NCI-H345 (cell line): Measurements from ENCODE around the gene NFIL3.
"Not testable (repeated sequence)": the region's sequence is repeated elsewhere in the genome, so short reads cannot be mapped to it uniquely, and the experiment has no call there.

ENCODE experiments used
- DNase-seq: peaks from one replicate; lab custom pipeline; 2025; lab: John Stamatoyannopoulos, UW

NFIL3 gene, protein sequence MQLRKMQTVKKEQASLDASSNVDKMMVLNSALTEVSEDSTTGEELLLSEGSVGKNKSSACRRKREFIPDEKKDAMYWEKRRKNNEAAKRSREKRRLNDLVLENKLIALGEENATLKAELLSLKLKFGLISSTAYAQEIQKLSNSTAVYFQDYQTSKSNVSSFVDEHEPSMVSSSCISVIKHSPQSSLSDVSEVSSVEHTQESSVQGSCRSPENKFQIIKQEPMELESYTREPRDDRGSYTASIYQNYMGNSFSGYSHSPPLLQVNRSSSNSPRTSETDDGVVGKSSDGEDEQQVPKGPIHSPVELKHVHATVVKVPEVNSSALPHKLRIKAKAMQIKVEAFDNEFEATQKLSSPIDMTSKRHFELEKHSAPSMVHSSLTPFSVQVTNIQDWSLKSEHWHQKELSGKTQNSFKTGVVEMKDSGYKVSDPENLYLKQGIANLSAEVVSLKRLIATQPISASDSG

DNA sequence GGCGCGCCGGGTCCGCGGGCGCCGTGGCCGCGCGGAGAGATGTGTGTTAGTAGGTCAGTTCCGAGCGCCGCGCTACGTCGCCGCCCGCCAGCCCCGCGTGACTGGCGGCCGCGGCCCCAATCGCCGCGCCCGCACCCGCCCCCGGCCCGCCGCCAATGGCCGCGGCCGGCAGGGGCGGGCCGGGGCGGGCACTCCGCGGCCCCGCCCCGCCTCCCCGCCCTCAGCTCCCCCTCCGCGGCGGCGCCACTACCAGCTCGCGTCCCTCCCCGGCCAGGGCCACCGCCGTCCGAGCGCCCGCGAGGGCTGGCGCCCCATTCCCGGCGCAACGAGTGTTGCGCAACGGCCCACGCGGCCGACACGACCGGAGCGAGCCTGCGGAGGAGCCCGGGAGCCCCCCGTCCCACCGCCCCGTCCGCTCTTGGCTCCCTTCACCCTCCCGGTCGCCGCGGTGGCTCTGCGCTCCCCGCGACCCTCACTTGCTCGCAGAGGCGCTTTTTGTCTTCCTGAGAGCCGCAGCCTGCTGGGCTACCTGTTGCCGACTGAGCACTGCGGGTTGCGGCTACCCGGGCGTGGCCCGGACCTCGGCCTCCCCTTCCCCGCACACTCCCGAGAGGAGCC is at the start of gene NFIL3:
NFIL3 (minus strand) TSS at position 48 of the 618 bp plus-strand sequence. CDS start 13,098 bp downstream, outside the sequence.
- peak; percentile 79 for DNase-seq

DNA sequence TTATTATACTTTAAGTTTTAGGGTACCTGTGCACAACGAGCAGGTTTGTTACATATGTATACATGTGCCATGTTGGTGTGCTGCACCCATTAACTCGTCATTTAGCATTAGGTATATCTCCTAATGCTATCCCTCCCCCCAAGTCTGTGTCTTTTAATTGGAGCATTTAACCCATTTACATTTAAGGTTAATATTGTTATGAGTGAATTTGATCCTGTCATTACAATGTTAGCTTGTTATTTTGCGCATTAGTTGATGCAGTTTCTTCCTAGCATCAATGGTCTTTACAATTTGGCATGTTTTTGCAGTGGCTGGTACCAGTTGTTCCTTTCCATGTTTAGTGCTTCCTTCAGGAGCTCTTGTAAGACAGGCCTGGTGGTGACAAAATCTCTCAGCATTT is 47.9 kb upstream of the NFIL3 start:
- DNase-seq: not testable (repeated sequence)

DNA sequence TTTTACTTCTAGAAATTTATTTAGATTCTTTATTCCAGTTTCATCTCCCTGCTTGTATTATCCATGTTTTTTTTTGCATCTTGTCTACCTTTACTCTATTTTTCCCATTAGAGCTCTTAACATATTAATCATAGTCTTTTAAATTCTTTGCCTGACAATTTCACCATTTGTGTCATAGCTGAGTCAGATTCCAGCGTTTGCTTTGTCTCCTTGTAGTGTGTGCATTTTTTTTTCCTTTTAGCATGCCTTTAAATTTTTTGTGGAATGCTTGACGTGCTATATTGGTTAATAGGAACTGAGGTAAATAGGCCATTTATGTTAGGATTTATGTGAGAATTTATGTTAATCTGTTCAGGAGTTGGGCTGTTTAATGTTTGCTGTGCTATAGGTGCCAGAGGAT is 41.8 kb upstream of the NFIL3 start:
- DNase-seq: no peak

DNA sequence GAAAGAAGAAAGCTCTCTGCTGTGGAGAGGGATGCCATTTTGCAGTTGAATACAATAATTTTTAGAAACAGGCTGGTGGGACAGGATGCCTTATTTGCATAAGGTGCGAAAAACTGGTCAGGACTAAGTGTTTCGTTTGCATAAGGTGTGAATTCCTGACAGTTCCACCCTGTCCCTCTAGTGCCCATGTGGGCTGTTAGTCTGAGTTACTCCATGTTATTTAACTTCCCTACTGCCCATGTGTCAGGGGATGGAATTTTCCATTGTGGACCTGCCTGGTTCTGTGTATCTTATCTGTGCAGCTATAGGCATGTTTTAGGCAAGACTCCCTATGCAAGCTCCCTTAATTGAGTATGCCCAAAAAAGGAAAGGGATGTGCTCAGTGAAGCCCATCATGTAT is 35.3 kb upstream of the NFIL3 start:
- no peak for DNase-seq

DNA sequence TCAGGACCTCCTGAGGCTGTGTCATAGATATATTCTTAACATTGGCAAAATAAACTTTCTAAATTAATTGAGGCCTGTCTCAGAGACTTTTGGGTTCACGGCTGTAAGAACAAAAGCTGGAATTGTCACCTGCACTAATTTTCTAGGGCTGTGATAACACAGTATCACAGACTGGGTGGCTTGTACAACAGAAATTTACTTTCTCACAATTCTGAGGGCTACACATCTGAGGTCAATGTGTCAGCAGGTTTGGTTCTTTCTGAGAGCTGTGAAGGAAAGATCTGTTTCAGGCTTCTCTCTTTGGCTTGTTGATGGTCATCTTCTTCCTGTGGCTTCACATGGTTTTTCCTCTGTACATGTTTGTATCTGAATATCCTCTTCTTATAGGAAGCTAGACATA is 29.2 kb upstream of the NFIL3 start:
- no peak for DNase-seq

DNA sequence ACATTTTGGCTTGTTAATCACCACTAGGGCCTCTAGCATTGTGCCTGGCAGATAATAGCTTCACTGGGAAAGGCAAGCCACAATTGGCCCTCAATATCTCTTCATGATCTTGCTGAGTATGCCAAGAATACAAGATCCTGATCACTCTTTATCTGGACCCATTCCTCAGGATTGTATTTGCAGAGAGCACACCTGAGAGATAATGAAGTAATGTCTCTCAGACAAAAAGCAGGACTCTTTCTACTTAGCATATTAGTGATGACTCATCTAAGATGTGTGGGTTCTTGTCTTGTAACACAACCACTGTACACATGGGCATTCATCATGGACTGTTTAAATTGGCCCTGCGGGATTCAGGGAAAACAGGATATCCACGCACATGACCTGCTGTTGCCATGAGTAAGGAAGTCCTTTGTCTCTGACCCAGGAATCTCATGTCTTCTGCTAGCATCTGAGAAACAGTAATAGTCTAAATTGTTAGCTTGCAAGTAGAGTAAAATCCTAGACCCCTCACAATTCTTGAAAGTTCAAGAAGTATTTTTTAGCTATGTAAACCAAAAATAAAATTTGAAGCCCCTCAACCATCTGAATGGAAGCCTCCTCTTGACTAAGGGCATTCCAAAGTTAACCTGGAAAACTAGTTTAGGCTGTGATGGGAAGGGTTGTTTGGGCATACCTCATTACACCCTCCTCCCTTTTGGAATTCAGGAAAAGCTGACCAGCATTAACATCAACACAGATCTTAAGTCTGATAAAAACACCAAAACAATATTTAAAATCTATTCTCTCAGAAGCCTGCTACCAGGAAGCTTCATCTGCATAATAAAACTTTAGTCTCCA is 28.0 kb upstream of the NFIL3 start:
- DNase-seq: no peak

DNA sequence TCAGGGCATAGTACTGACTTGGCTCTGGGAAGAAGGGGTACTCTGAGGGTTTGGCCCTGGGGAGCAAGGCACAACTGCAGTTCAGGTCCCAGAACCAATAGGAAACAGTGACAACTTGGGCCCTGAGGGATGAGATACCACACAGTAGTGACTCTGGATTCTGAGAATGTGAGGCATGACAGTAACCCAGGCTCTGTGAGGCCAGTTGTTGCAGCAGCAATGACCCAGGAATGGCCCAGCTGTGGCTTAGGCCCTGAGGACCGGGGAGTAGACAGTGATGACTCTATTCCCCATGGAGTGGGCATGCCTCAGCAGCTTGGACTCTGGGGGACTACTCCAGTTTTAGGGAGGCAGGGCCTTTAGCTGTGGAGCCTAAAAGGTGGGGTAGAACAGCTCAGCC is 21.5 kb upstream of the NFIL3 start:
- DNase-seq: no peak

DNA sequence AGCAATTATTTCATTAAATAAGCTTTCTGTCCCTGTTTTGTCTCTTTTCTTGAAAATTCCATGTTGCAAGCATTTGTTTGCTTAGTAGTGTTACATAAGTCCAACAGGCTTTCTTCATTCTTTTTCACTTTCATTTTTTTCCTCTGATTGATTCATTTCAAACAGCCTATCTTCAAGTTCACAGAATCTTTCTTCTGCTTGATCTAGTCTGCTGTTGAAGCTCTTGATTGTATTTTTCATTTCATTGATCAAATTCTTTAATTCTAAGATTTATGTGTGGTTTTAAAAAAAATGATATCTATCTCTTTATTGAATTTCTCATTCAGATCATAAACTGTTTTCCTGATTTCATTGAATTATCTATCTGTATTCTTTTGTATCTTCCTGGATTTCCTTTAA is 20.4 kb upstream of the NFIL3 start:
- DNase-seq: no peak

DNA sequence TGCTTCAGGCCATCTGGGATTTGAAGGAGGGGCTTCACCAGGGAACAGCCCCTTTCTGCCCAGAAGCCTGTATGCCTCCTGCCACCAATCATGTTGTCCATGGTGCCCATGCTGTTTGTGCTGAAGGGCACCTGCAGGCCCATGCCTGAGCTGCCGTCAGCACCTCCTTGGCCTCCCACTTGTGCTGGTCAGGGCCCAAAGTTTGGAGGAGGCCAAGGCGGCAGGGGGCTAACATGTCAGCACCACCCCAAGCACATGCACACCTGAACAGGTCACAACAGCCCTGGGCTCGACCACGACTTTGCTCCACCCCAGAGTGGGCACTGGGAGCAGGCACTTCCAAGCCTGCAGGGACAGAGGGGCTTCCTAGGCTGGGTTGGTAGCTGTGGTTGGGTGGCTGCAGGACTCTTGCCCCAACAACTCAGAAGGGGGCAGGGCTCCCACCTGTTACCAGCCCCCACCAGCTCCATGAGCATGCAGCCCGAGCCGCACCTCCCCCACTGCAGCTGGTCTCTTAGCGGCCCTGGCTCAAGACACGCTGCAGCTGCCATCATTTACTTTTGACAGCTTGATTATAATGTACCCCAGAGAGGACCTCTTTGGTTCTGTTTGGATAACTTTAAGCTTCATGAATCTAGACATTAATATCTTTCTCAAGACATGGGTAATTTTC is 19.8 kb upstream of the NFIL3 start:
- no peak for DNase-seq

DNA sequence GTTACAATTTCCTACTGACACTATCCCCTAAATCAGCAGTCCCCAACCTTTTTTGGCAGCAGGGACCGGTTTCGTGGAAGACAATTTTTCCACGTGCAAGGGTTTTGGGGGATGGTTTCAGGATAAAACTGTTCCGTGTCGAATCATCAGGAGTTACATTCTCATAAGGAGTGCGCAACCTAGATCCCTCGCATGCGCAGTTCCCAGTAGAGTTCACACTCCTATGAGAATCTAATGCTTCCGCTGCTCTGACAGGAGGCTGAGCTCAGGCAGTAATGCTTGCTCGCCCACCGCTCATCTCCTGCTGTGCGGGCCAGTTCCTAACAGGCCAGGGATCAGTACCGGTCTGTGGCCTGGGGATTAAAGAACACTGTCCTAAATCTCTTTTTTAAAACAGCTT is 13.2 kb upstream of the NFIL3 start:
- no peak for DNase-seq

DNA sequence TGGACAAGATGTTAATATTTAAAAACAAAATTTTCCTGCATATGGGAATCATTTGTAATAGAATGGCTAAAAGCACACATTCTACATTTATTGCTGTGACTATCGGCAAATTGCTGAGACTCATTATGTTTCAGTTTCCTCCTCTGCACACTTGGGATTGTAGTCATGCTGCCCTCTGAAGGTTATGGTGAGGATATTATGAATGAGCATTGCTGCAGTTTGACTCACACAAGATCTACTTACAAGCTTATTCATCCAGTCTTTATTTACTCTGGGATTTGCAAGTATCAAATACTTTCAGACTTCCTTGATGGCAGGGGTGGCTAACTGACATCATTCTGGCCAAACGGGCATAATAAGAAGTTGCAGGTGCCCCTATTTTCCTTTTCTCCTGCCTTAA is 9.5 kb upstream of the NFIL3 start:
- no peak for DNase-seq

DNA sequence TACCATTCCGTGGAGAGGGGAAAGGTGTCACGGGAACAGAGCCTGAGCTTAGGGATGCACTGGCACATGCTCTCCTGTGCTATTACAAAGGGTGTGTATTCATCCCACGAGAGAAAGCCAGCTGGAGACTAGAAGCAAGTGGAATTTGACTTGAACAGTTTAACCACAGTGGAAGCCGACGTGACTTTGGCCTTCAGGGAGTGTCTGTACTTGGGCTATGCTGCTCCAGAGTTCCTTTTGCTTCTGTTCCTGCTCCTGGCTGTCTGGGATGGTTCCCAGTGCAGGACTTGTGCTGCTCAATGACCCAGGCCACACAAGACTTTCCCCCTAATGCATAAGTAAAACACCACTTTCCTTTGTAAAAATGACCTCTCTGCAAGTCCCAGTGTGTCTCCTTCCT is 7.9 kb upstream of the NFIL3 start:
- no peak for DNase-seq

DNA sequence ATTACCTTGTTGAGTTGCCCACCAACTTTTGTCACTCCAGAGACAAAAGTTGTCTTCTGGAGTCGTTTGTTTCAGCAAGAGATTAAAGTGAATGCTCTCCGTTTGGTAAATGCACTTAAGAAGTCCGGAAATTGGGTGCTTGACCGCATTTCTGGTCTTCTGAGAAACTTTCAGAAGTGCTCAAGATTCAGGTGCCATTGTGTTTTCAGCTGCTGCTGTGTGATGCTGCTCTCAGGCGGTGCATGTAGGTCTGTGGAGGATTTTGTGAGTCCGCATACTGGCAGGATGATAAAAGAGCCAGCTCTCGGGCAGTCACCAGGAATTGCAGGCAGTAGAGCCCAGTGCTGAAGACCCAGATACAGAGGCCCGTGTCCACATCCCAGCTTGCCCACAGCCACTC is 5.9 kb upstream of the NFIL3 start:
- DNase-seq: no peak

DNA sequence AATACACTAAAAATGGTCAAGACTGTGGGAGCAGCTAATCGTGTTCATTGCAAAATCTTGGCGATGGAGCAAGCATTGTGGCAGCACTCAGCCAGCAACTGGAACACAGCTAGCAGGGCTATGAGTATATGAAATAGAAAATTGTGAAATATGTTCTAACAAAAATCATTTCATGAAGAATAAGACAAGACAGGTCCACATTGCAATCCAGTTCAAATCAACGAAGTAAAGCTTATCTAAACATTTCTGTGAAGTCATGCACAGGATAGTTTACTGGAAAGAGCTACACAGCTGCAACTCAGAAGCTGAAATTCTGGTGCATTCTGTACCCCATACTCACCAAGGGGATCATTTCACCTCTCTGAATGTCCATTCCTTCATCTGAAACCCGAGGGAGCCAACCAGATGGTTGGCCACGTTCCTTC is 5.3 kb upstream of the NFIL3 start:
- no peak for DNase-seq

DNA sequence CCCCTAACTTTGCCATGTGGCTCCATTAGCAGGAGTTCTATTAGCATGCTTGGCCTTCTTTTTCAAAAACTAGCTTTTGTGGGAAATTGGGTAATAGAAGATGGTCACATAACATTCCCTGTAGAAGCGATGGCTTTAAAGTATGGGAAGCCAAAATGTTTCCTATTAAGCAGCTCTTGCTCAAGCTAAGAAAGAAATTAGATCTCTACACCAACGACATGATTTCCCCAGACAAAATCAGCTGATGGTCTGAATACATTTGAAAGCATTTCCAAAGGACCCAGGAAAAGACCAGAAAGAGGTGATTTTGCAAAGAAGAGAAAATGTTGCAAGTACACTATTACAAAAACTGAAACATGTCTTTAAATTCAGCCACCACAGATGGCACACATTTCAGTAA is 4.8 kb upstream of the NFIL3 start:
- DNase-seq: no peak

DNA sequence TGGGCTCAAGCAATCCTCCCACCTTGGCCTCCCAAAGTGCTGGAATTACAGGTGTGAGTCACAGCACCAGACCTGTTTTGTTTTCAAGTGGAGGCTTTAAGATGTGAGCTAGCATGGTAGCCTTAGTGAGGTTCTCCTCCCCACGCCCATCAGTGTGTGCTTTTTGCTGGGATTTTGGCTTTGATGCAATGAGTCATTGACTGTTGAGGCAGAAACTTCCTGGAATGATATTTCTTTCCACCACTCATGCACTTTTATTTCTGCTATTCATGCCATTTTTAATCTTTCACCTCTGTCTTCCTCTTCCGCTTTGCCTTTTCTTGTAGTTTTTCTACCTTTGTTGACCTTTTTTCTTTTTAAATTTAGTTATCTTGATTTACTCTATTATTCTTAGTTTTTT is 4.2 kb upstream of the NFIL3 start:
- DNase-seq: no peak

DNA sequence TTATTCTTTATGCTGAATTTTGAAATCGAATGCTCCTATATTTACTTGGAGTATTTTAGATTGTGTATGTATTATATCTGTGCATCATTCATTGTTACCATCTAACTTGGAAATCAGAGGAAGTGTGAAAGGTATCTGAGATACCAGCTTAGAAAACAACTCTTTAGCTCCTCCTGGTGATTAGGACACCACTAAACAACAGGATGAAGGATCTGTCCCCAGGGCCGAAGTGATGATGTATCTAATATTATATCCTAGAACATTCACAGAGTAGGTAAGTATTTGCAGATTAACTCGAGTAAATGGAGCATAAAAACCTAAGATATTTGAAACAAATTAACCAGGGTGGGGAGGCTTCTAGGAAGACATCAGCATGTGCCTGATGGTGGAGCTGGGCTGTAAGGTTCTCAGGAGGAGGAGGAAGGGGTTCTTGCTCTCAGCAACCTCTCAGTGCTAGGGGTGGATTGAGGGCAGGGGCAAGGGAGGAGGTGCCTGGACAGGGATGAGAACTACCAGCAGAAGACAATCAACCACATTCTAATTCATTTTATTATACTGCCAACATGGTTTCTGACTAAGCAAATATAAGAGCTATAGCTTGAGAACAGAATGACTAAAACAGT is 2.6 kb upstream of the NFIL3 start:
- peak; percentile 36 for DNase-seq

DNA sequence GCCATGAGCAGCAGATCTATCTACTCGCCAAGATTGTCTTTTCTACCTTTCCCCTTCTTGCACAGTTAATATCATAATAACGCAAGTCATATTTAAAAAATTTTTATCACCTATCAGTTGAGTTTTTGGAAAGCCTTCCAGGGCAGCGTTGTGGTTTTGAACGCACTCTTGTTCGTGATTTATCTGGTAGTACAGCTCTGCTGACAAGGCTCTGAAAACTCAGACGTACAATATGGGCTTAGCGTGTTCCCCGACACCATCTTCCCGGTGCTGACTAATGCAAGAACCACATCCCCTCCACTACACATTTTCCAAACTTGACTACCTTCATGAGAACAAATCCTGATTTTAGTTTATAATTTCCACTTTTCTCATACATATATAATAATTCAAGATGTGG is 1.6 kb upstream of the NFIL3 start:
- no peak for DNase-seq

DNA sequence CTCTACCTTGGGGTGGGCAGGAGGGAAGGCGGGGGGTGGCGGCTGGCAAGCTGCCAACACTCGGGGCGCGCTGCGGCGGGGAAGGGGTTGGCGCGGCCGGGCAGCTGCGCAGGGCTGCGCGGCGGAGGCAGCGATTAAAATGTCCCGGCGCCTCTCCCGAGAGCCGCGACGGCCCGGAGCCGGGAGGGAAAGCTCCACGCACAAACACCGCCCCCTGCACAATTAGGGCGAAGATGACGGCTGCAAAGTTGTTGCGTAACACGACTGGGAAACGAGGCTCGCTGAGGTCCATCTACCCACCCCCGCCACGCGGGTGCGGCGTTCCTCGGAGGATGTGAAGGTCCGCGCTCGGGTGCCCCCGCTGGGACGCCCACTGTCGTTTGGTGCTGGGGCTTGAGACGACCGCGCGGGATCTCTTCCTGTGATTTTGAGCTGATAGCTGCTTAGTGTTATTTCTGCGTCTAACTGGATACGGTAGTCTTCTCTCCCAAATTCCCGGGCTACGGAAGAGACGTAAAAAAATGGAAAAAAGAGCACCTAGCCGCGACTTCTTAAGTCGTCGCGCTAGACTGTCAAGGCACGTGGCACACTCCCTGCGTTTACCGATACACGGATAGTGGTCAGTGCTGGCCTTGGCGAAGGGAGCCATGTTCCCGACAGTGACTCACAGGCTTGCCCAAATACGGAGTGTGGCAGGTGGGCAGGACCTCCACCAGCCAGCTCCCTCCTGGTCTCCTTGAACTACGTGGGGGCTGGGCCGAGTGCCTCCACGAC is 958 bp upstream of the NFIL3 start:
- peak; percentile 51 for DNase-seq

DNA sequence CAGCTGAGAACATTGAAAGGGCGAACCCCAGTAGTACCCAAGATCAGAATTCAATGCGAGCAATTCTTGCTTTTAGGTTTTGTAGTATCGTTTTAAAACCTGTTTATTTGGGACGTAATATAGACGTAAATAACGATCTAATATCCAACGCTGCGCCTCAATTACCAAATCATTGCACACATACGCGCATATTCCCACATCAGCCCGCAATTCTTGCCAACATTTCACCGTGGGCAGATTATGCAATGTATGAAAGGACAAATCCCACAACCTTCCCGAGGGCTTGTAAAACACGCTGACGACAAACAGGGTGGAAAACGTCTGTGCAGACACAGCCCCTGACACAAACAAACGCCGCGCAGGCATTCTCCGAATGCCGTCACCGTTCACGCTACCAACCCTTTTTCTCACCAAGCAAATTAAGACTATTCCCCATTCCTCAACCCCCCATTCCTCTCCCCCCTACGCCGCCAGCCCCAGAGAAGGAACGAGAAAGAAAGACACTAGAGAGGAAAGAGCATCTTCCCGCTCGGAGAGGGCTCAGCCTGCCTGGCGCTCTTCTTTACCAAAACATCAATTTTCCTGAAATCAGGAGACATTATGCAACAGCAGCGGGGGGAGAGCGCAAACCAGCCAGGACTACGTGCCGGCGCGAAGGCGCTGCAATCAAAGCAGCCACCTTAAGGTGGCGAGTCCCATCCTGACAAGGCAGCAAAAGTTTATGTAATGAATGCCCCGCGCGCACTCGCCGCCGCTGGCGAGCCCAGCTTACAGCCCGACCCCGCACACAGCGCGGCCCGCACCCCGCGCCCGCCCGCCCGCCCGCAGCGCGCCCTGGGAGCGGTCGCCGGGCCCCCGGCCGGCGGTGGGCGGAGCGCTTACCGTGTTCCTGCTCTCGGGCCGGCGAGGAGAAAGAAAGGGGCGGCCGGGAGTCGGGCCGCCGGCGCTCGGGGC is 597 bp downstream of the NFIL3 start:
- DNase-seq: peak; percentile 17
